GM19193 (cell line): Measurements from ENCODE around the gene PHF2.

Experiments used
- POLR2A ChIP-seq: IDR thresholded peaks from 4 replicates; pipeline ENCODE4 v1.6.1; 2011; ENCODE audit not compliant: insufficient read depth, insufficient read length; ENCODE audit errors: extremely low read depth

The PHF2 gene

GRCh38 chr9:93588641-93589609, 12.5 kb downstream of the PHF2 start:
- no peak for TF ChIP-seq POLR2A

- TF ChIP-seq POLR2A, result no peak
Observed at GRCh38 chr9:93589688-93590087, 13.3 kb downstream of the PHF2 start.

- no peak for TF ChIP-seq POLR2A
Observed at GRCh38 chr9:93590609-93591234, 14.3 kb downstream of the PHF2 start.

GRCh38 chr9:93591301-93592007, 15.1 kb downstream of the PHF2 start:
- TF ChIP-seq POLR2A, result no peak

GRCh38 chr9:93592008-93592642, 15.7 kb downstream of the PHF2 start:
- no peak for TF ChIP-seq POLR2A

- TF ChIP-seq POLR2A, result no peak
Observed at GRCh38 chr9:93592643-93593021, 16.2 kb downstream of the PHF2 start.

GRCh38 chr9:93593144-93593658, 16.8 kb downstream of the PHF2 start:
- no peak for TF ChIP-seq POLR2A

- no peak for TF ChIP-seq POLR2A
Observed at GRCh38 chr9:93594041-93594756, 17.8 kb downstream of the PHF2 start.

GRCh38 chr9:93595461-93595860, 19.1 kb downstream of the PHF2 start:
- TF ChIP-seq POLR2A, result no peak

GRCh38 chr9:93595861-93596365, 19.5 kb downstream of the PHF2 start:
- no peak for TF ChIP-seq POLR2A

- no peak for TF ChIP-seq POLR2A
Observed at GRCh38 chr9:93596399-93596798, 20.0 kb downstream of the PHF2 start.

- TF ChIP-seq POLR2A, result no peak
Observed at GRCh38 chr9:93597142-93597706, 20.8 kb downstream of the PHF2 start.

- TF ChIP-seq POLR2A, result no peak
Observed at GRCh38 chr9:93597871-93598646, 21.7 kb downstream of the PHF2 start.
